SK-N-SH treated with all-trans-retinoic acid at 6 μM for 48 hours (cell line): ENCODE data around the gene HS1BP3.

Source experiments
- ATAC-seq: fragments of 200-7000 bp; cut with Tn5 transposase; 3 replicates; pipeline ENCODE4 v1.9.1; 2020; ENCODE audit warnings: mild to moderate bottlenecking, moderate library complexity
- ARNTL ChIP-seq: fragments of 450-650 bp; formaldehyde crosslinking; IDR thresholded peaks from 2 replicates; pipeline ENCODE4 v1.5.0; 2020; ENCODE audit warnings: low read depth, mild to moderate bottlenecking, moderate library complexity, borderline replicate concordance
- BACH2 ChIP-seq: fragments of 250-450 bp; sonication (Bioruptor Pico); IDR thresholded peaks from 2 replicates; pipeline ENCODE4 v1.9.0; 2021; ENCODE audit warnings: mild to moderate bottlenecking, borderline replicate concordance
- CSDC2 ChIP-seq: fragments of 250-450 bp; sonication (Bioruptor Pico); IDR thresholded peaks from 2 replicates; pipeline ENCODE4 v1.5.0; 2020; ENCODE audit warnings: mild to moderate bottlenecking, moderate library complexity
- ESRRG ChIP-seq: fragments of 250-450 bp; sonication (Bioruptor Pico); IDR thresholded peaks from 2 replicates; pipeline ENCODE4 v1.6.1; 2021; ENCODE audit warnings: mild to moderate bottlenecking
- GLIS3 ChIP-seq: fragments of 250-450 bp; sonication (Bioruptor Pico); IDR thresholded peaks from 2 replicates; pipeline ENCODE4 v1.5.0; 2020; ENCODE audit warnings: mild to moderate bottlenecking, moderate library complexity
- ISL1 ChIP-seq: fragments of 250-450 bp; sonication (Bioruptor Pico); IDR thresholded peaks from 2 replicates; pipeline ENCODE4 v2.1.2; 2022; ENCODE audit warnings: mild to moderate bottlenecking, moderate library complexity
- OSR1 ChIP-seq: fragments of 250-450 bp; sonication (Bioruptor Pico); IDR thresholded peaks from 2 replicates; pipeline ENCODE4 v1.8.0; 2022; ENCODE audit warnings: moderate library complexity, mild to moderate bottlenecking, inconsistent platforms
- POU6F1 ChIP-seq: fragments of 250-450 bp; sonication (Bioruptor Pico); IDR thresholded peaks from 2 replicates; pipeline ENCODE4 v1.8.0; 2021; ENCODE audit warnings: low read depth, mild to moderate bottlenecking, moderate library complexity, borderline replicate concordance
- PPARA ChIP-seq: fragments of 250-450 bp; sonication (Bioruptor Pico); IDR thresholded peaks from 2 replicates; pipeline ENCODE4 v1.5.0; 2020; ENCODE audit warnings: mild to moderate bottlenecking, borderline replicate concordance
- RARB ChIP-seq: fragments of 250-450 bp; sonication (Bioruptor Pico); IDR thresholded peaks from 2 replicates; pipeline ENCODE4 v1.8.0; 2021; ENCODE audit warnings: mild to moderate bottlenecking, moderate library complexity
- SNAI2 ChIP-seq: fragments of 250-450 bp; sonication (Bioruptor Pico); IDR thresholded peaks from 2 replicates; pipeline ENCODE4 v1.5.0; 2020; ENCODE audit warnings: mild to moderate bottlenecking, moderate library complexity
- TCF4 ChIP-seq: fragments of 250-450 bp; sonication (Bioruptor Pico); IDR thresholded peaks from 2 replicates; pipeline ENCODE4 v1.8.0; 2021; ENCODE audit warnings: mild to moderate bottlenecking, moderate library complexity, borderline replicate concordance
- TOX ChIP-seq: fragments of 250-450 bp; sonication (Bioruptor Pico); IDR thresholded peaks from 2 replicates; pipeline ENCODE4 v1.8.0; 2021; ENCODE audit warnings: mild to moderate bottlenecking, moderate library complexity, borderline replicate concordance
- TSHZ2 ChIP-seq: fragments of 250-450 bp; sonication (Bioruptor Pico); IDR thresholded peaks from 2 replicates; pipeline ENCODE4 v1.5.0; 2020; ENCODE audit warnings: mild to moderate bottlenecking, moderate library complexity
- ZC3H10 ChIP-seq: fragments of 250-450 bp; sonication (Bioruptor Pico); IDR thresholded peaks from 2 replicates; pipeline ENCODE4 v1.5.1; 2021; ENCODE audit warnings: mild to moderate bottlenecking, moderate library complexity
- ZFP3 ChIP-seq: fragments of 250-450 bp; sonication (Bioruptor Pico); IDR thresholded peaks from 2 replicates; pipeline ENCODE4 v1.5.0; 2020; ENCODE audit warnings: mild to moderate bottlenecking, moderate library complexity
- ZFP30 ChIP-seq: fragments of 450-650 bp; formaldehyde crosslinking; IDR thresholded peaks from 2 replicates; pipeline ENCODE4 v1.5.0; 2022; ENCODE audit warnings: mild to moderate bottlenecking, moderate library complexity
- ZNF565 ChIP-seq: fragments of 450-650 bp; formaldehyde crosslinking; conservative IDR thresholded peaks from 2 replicates; pipeline ENCODE4 v1.5.0; 2020; ENCODE audit warnings: low read depth, mild to moderate bottlenecking, moderate library complexity
- ZNF70 ChIP-seq: fragments of 450-650 bp; formaldehyde crosslinking; IDR thresholded peaks from 2 replicates; pipeline ENCODE4 v1.5.0; 2020; ENCODE audit warnings: mild to moderate bottlenecking, moderate library complexity
- ZNF8 ChIP-seq: fragments of 450-650 bp; formaldehyde crosslinking; IDR thresholded peaks from 2 replicates; pipeline ENCODE4 v1.5.0; 2020; ENCODE audit warnings: mild to moderate bottlenecking, moderate library complexity
- TF ChIP-seq, protein P1 (sequence below): fragments of 250-450 bp; sonication (Bioruptor Pico); IDR thresholded peaks from 2 replicates; pipeline ENCODE4 v1.8.0; 2020; ENCODE audit warnings: mild to moderate bottlenecking, moderate library complexity, borderline replicate concordance
- TF ChIP-seq, protein P2 (sequence below): fragments of 250-450 bp; sonication (Bioruptor Pico); IDR thresholded peaks from 2 replicates; pipeline ENCODE4 v1.5.1; 2021; ENCODE audit warnings: mild to moderate bottlenecking, moderate library complexity

HS1BP3 gene

DNA sequence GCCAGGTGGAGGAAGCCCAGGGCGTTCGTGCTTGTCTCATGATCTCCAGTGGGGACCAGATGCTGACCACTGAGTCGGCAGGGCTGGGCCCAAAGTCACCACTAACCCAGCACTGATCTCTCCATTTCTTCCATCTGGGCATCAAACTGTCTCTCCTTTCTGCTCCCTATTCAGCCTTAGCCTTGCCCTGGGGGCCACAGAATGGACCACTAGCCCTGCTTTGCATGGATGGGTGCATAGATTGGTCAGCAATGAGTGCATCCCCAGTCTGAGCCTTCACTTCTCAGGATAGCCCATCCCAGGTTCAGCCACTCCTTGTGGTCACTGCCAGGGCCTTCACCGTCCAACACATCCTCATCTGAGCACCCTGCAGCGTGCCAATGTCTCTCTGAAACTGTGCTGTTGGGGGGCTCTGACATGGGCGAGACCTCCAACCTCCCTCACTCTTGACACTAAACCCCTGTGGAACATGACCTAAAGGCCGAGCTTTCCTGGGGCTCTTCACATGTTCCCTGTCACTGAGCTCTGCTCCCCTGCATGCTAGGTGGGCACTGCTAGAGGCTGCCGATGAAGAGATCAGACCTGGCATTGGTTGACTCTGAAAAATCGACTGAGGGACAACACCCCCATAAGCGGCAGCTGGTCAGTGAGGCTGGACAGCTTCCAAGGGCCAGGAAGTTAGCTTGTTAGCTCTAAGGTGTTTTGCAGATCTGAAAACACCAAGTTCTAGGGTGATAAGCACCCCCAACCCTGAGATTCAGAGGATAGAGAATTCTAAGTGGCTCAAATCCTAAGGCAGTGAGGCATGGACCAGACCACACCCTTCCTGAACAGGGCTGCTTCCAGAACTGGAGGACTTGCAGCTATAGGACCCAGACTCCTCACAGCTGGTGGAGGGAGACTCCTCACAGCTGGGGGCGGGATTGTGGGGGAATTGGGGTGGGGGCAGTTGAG, 61.7 kb downstream of the HS1BP3 start:
- ATAC-seq = no peak
- TF ChIP-seq ISL1 (CRISPR knock-in tag) (no peak), ARNTL (CRISPR knock-in tag) (no peak), ZNF565 (CRISPR knock-in tag) (no peak), ZC3H10 (CRISPR knock-in tag) (no peak), POU6F1 (no peak), CSDC2 (CRISPR knock-in tag) (no peak), OSR1 (no peak), ZFP3 (CRISPR knock-in tag) (no peak), TSHZ2 (CRISPR knock-in tag) (no peak), ZNF70 (CRISPR knock-in tag) (no peak), ZNF8 (CRISPR knock-in tag) (no peak)

- ATAC-seq = no peak
- no peak for TF ChIP-seq ZNF70 (CRISPR knock-in tag)
- TF ChIP-seq ARNTL (CRISPR knock-in tag) = no peak
- no peak for TF ChIP-seq ESRRG
- TF ChIP-seq TCF4 = no peak
- TF ChIP-seq ISL1 (CRISPR knock-in tag) = no peak
- TF ChIP-seq ZFP30 (CRISPR knock-in tag) = no peak
- TF ChIP-seq, protein P1, sequence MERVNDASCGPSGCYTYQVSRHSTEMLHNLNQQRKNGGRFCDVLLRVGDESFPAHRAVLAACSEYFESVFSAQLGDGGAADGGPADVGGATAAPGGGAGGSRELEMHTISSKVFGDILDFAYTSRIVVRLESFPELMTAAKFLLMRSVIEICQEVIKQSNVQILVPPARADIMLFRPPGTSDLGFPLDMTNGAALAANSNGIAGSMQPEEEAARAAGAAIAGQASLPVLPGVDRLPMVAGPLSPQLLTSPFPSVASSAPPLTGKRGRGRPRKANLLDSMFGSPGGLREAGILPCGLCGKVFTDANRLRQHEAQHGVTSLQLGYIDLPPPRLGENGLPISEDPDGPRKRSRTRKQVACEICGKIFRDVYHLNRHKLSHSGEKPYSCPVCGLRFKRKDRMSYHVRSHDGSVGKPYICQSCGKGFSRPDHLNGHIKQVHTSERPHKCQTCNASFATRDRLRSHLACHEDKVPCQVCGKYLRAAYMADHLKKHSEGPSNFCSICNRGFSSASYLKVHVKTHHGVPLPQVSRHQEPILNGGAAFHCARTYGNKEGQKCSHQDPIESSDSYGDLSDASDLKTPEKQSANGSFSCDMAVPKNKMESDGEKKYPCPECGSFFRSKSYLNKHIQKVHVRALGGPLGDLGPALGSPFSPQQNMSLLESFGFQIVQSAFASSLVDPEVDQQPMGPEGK (CRISPR knock-in tag) = no peak
- no peak for TF ChIP-seq GLIS3 (CRISPR knock-in tag)
- no peak for TF ChIP-seq OSR1
- TF ChIP-seq ZNF565 (CRISPR knock-in tag) = no peak
- TF ChIP-seq RARB (CRISPR knock-in tag) = no peak
- TF ChIP-seq ZC3H10 (CRISPR knock-in tag) = no peak
- TF ChIP-seq ZNF8 (CRISPR knock-in tag) = no peak
These were observed 64.9 kb downstream of the HS1BP3 start for GRCh38 chr2:20585710-20586594.

DNA sequence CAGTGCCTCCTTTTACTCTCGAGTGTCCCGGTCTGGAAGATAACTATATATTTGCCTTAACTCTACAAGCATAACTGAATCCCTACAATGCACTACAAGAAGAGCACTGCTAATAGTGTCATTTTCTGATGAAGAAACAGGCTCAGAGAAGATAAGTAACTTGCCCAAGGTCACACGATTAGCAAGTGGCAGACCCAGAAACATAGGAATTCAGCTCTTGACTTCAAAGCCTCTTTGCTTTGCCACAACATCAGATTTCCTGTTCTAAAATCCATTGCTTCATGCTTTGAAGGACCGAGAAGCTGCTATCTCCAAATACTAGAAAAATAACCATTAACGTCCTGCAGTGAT, 65.6 kb downstream of the HS1BP3 start:
- no peak for ATAC-seq
- TF ChIP-seq ZC3H10 (CRISPR knock-in tag) (no peak), OSR1 (no peak), BACH2 (CRISPR knock-in tag) (no peak), ZNF8 (CRISPR knock-in tag) (no peak), SNAI2 (CRISPR knock-in tag) (no peak), ARNTL (CRISPR knock-in tag) (no peak), ZNF565 (CRISPR knock-in tag) (no peak), RARB (CRISPR knock-in tag) (no peak), POU6F1 (no peak), ISL1 (CRISPR knock-in tag) (no peak), CSDC2 (CRISPR knock-in tag) (no peak), TCF4 (no peak), PPARA (CRISPR knock-in tag) (no peak), TOX (no peak)
- TF ChIP-seq, protein P2, sequence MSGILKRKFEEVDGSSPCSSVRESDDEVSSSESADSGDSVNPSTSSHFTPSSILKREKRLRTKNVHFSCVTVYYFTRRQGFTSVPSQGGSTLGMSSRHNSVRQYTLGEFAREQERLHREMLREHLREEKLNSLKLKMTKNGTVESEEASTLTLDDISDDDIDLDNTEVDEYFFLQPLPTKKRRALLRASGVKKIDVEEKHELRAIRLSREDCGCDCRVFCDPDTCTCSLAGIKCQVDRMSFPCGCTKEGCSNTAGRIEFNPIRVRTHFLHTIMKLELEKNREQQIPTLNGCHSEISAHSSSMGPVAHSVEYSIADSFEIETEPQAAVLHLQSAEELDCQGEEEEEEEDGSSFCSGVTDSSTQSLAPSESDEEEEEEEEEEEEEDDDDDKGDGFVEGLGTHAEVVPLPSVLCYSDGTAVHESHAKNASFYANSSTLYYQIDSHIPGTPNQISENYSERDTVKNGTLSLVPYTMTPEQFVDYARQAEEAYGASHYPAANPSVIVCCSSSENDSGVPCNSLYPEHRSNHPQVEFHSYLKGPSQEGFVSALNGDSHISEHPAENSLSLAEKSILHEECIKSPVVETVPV (CRISPR knock-in tag) = no peak
- TF ChIP-seq, protein P1 (CRISPR knock-in tag) = no peak
